ENCODE data around the gene DPYSL3.

Gene DPYSL3

DNA sequence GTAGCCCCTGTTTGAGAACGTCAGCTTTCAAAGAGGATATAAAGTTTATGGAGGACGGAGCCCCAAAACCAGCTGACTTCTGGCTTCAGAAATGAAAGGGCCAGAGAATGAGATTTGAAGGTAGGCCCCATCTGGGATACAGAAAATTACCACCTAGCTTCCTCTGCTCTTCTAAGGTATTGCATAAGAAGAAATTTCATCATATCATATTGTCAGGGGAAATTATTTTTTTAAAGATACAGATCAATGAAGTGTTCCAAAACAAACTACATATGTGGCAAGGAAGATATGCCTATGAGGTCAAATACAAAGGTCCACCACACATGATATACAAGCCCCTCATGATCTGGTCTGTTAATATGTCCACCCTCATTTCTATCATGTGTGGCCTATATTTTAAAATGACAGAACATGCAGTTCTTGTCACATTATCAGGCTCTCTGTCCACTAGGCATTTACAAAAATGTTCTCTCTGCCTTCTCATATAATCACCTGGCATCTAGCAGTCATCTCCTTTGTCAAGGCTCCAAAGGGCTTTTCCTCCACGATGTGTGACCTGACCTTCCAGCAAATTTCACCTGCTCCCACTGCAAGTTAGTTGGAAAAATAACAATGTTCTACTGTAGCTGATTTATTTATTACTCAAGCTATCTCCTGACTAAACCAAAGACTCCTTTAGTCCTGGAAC is 83.1 kb downstream of the DPYSL3 start:
- Histone ChIP-seq H3K9ac (ENCODE audit: insufficient read length, low read depth) (no peak overlapping the region), H3K9me3 (ENCODE audit: insufficient read depth, low read length) (no peaks in the 10 kb centered on the region), H3K4me3 (ENCODE audit: insufficient read length, low read depth) (no peak overlapping the region), H3K27me3 (ENCODE audit: insufficient read depth, insufficient read length) (no peaks in the 10 kb centered on the region), H3K4me1 (ENCODE audit: insufficient read depth, insufficient read length) (no peaks in the 10 kb centered on the region), H3K36me3 (ENCODE audit: insufficient read depth, insufficient read length, low read length) (peaks cover 14% of the 10 kb centered on the region)
- TF ChIP-seq YY1 (IDR thresholded peaks at IDR 0.05; ENCODE audit: insufficient read depth, insufficient read length) (no peak), ZNF274 (IDR thresholded peaks at IDR 0.05; ENCODE audit: low read depth, low read length) (no peak), SUZ12 (IDR thresholded peaks at IDR 0.05; ENCODE audit: extremely low read depth, insufficient read depth, insufficient read length) (no peak)
- no peak for DNase-seq (ENCODE audit: low read depth, low spot score)

DNA sequence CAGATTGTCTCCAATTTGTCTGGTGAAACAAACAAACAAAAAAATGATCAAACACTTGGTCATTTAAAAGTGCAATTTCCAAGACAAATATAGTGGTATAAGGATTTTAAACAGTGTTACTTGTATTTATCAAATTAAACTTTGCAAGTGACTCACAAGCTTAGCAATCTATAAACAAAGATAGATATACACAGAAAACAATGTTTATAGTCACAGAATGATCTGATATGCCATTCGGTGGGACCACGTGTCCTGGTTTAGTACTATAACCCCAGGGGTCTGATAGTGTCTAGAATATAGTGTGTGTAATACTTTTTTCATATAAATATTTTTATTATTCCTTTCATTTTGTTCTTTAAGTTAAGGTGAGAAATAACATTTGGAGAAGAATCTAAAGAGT is 91.3 kb downstream of the DPYSL3 start:
- Histone ChIP-seq H3K36me3 (ENCODE audit: insufficient read depth, insufficient read length, low read length) (peaks cover 65% of the 10 kb centered on the region), H3K9ac (ENCODE audit: insufficient read length, low read depth) (no peak overlapping the region)
- no peak for TF ChIP-seq SUZ12 (IDR thresholded peaks at IDR 0.05; ENCODE audit: extremely low read depth, insufficient read depth, insufficient read length)
- TF ChIP-seq YY1 (IDR thresholded peaks at IDR 0.05; ENCODE audit: insufficient read depth, insufficient read length) = no peak
- TF ChIP-seq ZNF274 (IDR thresholded peaks at IDR 0.05; ENCODE audit: low read depth, low read length) = no peak

DNA sequence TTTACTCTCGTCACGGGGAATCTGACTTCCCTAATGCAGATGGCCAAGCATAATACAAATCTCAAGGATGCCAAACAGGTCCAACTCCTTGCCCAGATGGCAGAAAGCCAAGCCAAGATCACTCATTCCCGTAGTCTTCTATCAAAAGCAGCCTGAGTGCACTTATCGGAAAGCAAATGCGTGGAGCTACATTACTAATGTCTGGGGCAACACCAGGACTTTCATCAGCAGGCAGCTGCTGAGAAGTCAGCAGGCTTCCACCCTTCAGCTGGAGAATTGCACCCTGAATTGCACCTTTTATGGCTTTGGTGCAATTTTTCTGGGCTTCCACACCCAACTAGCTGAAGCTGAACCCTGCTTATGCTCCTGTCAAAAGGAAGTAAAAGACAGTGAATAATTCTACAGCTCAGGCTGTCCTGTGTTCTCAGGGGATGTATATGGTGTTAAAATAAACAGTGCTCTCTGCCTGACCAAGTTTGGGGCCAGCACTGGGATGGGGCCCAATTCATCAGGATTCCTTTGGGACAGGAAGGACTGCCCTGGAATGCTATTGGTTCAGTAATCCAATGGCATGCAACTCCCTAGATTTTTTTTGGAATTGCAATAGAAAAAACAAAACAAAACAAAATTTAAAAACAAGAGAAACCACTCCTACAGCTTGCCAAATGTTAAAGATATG is 92.6 kb downstream of the DPYSL3 start:
- no peaks in the 10 kb centered on the region for H3K9me3 ChIP-seq (ENCODE audit: insufficient read depth, low read length)
- no peak for DNase-seq (ENCODE audit: low read depth, low spot score)
- H3K9ac ChIP-seq (ENCODE audit: insufficient read length, low read depth) = no peak overlapping the region
- H3K27me3 ChIP-seq (ENCODE audit: insufficient read depth, insufficient read length) = no peaks in the 10 kb centered on the region
- no peaks in the 10 kb centered on the region for H3K4me1 ChIP-seq (ENCODE audit: insufficient read depth, insufficient read length)
- no peak for TF ChIP-seq ZNF274 (IDR thresholded peaks at IDR 0.05; ENCODE audit: low read depth, low read length)
- H3K4me3 ChIP-seq (ENCODE audit: insufficient read length, low read depth) = no peak overlapping the region
- H3K36me3 ChIP-seq (ENCODE audit: insufficient read depth, insufficient read length, low read length) = peaks cover 76% of the 10 kb centered on the region

More for the DNA sequence above, 91.3 kb downstream of the DPYSL3 start:
- Histone ChIP-seq H3K4me3 (ENCODE audit: insufficient read length, low read depth) (no peak overlapping the region), H3K27me3 (ENCODE audit: insufficient read depth, insufficient read length) (no peaks in the 10 kb centered on the region), H3K9me3 (ENCODE audit: insufficient read depth, low read length) (no peaks in the 10 kb centered on the region), H3K4me1 (ENCODE audit: insufficient read depth, insufficient read length) (no peaks in the 10 kb centered on the region)
- no peak for DNase-seq (ENCODE audit: low read depth, low spot score)

DNA sequence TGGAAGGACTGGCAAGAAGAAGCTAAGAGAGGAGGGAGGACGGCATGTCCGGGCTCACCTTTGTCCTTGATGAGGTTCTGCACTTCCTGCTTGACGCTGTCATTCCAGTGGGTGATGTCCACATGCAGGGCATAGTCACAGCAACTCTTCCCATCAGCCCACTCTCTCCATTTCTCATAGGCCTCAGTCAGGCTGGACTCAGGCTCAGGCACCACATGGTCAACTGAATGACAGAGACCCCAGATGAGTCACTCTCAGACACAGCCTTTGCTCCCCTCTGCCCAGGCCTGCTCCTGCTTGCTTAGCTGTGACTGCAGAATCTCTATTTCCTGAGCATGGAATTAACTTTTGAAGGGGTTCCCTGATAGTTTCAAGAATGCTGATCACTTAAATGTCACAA is 94.2 kb downstream of the DPYSL3 start:
- peaks cover 90% of the 10 kb centered on the region for H3K36me3 ChIP-seq (ENCODE audit: insufficient read depth, insufficient read length, low read length)
- no peak overlapping the region for H3K9ac ChIP-seq (ENCODE audit: insufficient read length, low read depth)
- no peaks in the 10 kb centered on the region for H3K9me3 ChIP-seq (ENCODE audit: insufficient read depth, low read length)
- no peaks in the 10 kb centered on the region for H3K27me3 ChIP-seq (ENCODE audit: insufficient read depth, insufficient read length)
- H3K4me3 ChIP-seq (ENCODE audit: insufficient read length, low read depth) = no peak overlapping the region
- no peaks in the 10 kb centered on the region for H3K4me1 ChIP-seq (ENCODE audit: insufficient read depth, insufficient read length)
- DNase-seq (ENCODE audit: low read depth, low spot score) = no peak
- TF ChIP-seq SUZ12 (IDR thresholded peaks at IDR 0.05; ENCODE audit: extremely low read depth, insufficient read depth, insufficient read length) = no peak
- TF ChIP-seq ZNF274 (IDR thresholded peaks at IDR 0.05; ENCODE audit: low read depth, low read length) = no peak
- no peak for TF ChIP-seq YY1 (IDR thresholded peaks at IDR 0.05; ENCODE audit: insufficient read depth, insufficient read length)

DNA sequence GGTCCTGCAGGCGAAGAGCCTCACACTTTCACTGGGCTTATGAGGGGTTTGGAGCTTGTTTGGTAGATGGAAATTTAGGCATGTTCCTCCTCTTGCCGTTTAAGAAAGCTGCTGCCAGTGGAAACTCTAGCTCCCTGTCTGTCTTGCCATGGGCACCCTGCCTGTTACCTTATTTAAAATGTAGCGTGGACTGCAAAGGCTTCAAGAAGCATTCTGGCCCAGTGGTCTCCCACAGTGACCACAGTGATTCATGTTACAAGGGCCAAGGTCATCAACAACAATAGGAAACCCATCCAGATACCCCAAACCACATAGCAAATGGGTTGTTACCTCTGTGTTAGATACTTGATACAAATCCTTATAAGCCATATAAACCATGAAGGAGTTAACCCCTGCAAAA is 96.6 kb downstream of the DPYSL3 start:
- Histone ChIP-seq H3K9me3 (ENCODE audit: insufficient read depth, low read length) (no peaks in the 10 kb centered on the region), H3K36me3 (ENCODE audit: insufficient read depth, insufficient read length, low read length) (peaks cover 88% of the 10 kb centered on the region), H3K9ac (ENCODE audit: insufficient read length, low read depth) (no peak overlapping the region)

DNA sequence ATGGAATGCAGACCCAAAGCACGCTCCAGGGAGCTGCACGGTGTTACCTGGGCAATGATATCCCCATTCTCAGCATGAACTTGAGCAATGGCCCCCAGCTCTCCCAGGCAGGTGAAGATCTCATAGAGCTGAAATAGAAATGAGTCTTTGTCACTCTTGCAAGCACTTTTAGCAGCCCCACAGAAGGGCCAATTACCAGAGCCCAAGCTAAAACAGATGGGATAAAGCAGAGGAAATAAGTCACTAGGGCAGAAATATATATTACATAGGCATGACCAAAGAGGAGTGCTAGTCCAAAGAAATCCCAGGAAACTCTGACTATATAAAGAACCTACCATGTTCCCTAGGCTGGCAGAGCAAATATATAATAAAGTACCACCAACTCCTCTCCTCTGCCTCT is 97.3 kb downstream of the DPYSL3 start:
- DNase-seq (ENCODE audit: low read depth, low spot score) = no peak
- Histone ChIP-seq H3K9ac (ENCODE audit: insufficient read length, low read depth) (no peak overlapping the region), H3K9me3 (ENCODE audit: insufficient read depth, low read length) (no peaks in the 10 kb centered on the region), H3K36me3 (ENCODE audit: insufficient read depth, insufficient read length, low read length) (peaks cover 87% of the 10 kb centered on the region), H3K4me1 (ENCODE audit: insufficient read depth, insufficient read length) (no peaks in the 10 kb centered on the region), H3K27me3 (ENCODE audit: insufficient read depth, insufficient read length) (no peaks in the 10 kb centered on the region), H3K4me3 (ENCODE audit: insufficient read length, low read depth) (no peak overlapping the region)
- no peak for TF ChIP-seq YY1 (IDR thresholded peaks at IDR 0.05; ENCODE audit: insufficient read depth, insufficient read length)
- TF ChIP-seq SUZ12 (IDR thresholded peaks at IDR 0.05; ENCODE audit: extremely low read depth, insufficient read depth, insufficient read length) = no peak
- no peak for TF ChIP-seq ZNF274 (IDR thresholded peaks at IDR 0.05; ENCODE audit: low read depth, low read length)

More for the DNA sequence above, 96.6 kb downstream of the DPYSL3 start:
- H3K4me3 ChIP-seq (ENCODE audit: insufficient read length, low read depth) = no peak overlapping the region
- H3K27me3 ChIP-seq (ENCODE audit: insufficient read depth, insufficient read length) = no peaks in the 10 kb centered on the region
- TF ChIP-seq YY1 (IDR thresholded peaks at IDR 0.05; ENCODE audit: insufficient read depth, insufficient read length) (no peak), SUZ12 (IDR thresholded peaks at IDR 0.05; ENCODE audit: extremely low read depth, insufficient read depth, insufficient read length) (no peak), ZNF274 (IDR thresholded peaks at IDR 0.05; ENCODE audit: low read depth, low read length) (no peak)
- no peaks in the 10 kb centered on the region for H3K4me1 ChIP-seq (ENCODE audit: insufficient read depth, insufficient read length)
- DNase-seq (ENCODE audit: low read depth, low spot score) = no peak

DNA sequence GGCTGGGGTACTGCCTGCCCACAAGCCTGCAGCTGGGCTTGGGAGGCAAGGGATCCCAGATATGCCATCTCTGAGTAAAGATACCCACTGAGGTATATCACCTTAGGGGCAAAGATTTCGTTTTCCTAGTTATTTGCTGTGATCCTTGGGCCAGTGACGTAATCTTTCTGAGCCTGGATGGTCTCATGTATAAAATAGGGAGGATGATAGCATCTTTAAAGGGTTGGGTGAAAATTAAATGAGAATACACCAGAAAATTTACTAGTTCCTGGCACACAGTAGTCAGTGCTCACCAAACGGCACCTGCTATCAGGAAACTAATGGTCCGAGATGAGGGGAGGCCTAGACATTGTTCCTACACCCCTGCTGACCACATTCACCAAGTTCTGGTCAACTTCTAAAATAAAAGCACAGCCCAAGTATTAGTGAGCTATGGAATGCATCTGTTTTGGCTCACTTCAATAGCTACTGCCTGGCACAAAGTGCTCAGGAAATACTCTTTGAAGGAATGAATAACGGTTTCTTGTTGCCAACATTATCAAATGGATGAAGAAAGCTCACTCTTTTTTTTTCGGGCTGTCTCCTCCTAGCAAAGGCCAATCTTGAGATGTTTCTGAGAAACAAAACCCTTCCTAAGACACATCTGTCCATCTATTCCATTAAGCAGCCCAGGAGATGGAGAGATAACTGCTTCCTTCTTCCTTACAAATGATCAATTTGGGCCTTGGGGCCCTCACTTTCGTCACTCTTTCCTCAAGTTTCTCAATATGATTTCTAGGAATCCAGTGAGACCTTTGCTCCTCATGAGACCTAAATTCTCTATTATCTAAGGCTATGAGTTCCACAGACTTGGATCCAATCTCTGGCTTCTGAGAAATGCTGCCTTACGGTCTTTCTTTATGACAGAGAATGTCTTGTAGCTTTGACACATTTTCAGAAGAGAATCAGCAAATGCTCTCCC is 98.2 kb downstream of the DPYSL3 start:
- H3K36me3 ChIP-seq (ENCODE audit: insufficient read depth, insufficient read length, low read length) = peaks cover 89% of the 10 kb centered on the region

More for the DNA sequence above, 98.2 kb downstream of the DPYSL3 start:
- H3K4me3 ChIP-seq (ENCODE audit: insufficient read length, low read depth) = no peak overlapping the region
- DNase-seq (ENCODE audit: low read depth, low spot score) = no peak
- no peak overlapping the region for H3K9ac ChIP-seq (ENCODE audit: insufficient read length, low read depth)
- H3K9me3 ChIP-seq (ENCODE audit: insufficient read depth, low read length) = no peaks in the 10 kb centered on the region
- H3K4me1 ChIP-seq (ENCODE audit: insufficient read depth, insufficient read length) = no peaks in the 10 kb centered on the region
- no peaks in the 10 kb centered on the region for H3K27me3 ChIP-seq (ENCODE audit: insufficient read depth, insufficient read length)
- TF ChIP-seq YY1 (IDR thresholded peaks at IDR 0.05; ENCODE audit: insufficient read depth, insufficient read length) = no peak
- no peak for TF ChIP-seq ZNF274 (IDR thresholded peaks at IDR 0.05; ENCODE audit: low read depth, low read length)
- no peak for TF ChIP-seq SUZ12 (IDR thresholded peaks at IDR 0.05; ENCODE audit: extremely low read depth, insufficient read depth, insufficient read length)
